Measurements from ENCODE around the gene EVI5.

DNA sequence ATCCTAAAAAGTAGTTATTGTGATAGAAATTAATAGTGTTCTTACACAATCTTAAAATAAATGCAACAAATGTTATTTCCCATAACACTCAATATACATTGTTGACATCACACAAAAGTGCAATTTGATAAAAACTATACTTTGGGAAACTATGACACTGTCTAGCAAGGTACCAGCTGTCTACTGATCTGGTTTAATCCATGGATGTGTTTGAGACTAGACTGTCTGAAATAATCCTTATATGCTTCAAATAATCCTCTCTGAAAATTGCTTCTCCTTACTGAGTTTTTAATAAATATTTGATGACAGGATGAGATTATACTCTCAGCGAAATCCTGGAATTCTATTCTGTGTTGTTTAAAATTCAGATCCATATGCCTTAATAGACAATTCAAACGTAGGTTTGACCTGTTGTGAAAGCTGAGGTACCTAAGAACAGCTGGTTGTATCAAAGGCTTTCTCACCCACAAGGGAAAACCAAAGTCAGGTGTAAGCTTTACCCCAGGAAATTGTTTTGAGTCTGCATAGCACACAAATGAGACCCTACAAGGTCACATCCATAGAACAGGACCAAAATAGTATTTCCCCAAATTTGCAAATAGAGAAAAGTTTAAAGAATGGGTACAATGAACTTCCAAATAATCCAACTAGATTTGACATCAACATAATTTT, 289.4 kb downstream of the EVI5 start:
- TF ChIP-seq CTCF (IDR thresholded peaks at IDR 0.05; ENCODE audit: low read depth, low read length) = no peak
- no peak for TF ChIP-seq EZH2phosphoT487 (IDR thresholded peaks at IDR 0.05; ENCODE audit: low read depth)

Measured in OCI-LY3 (cell line).